ENCODE results near the gene GP5. TPM values are rescaled to one million over a fixed set of nuclear protein-coding genes. Genes with fewer than 3 reads are reported as not detected.

Gene GP5
- 0.03 TPM for polyA plus RNA-seq (2013, experiment 1 of 2)
- polyA plus RNA-seq (2013, experiment 2 of 2) = 0.03 TPM

- Histone ChIP-seq H3K23ac (ENCODE audit: low read length in 2 of 2) (no peak within 1 kb of the TSS), H3K4me2 (ENCODE audit: low read length, poor library complexity, severe bottlenecking) (no peak within 1 kb of the TSS), H3K9ac (ENCODE audit: low read length) (no peak within 1 kb of the TSS), H3K4me1 (ENCODE audit: control insufficient read depth, insufficient read depth, low read depth, low read length) (peaks cover 12% of the 10 kb centered on the region), H3K4me3 (ENCODE audit: insufficient read depth in 1 of 2, low read depth in 1 of 2, low read length in 2 of 2) (peak within 1 kb of the TSS in 1 of 2 experiments; percentile 45), H3K18ac (ENCODE audit: low read depth in 1 of 2, low read length in 2 of 2) (no peak within 1 kb of the TSS), H4K8ac (ENCODE audit: low read length) (no peak within 1 kb of the TSS), H3K27me3 (ENCODE audit: control insufficient read depth in 1 of 2, insufficient read depth in 1 of 2, low read length in 2 of 2) (peaks cover 19 to 48% of the 10 kb centered on the region in 2 experiments), H3K9me3 (ENCODE audit: control insufficient read depth, low read length) (no peaks in the 10 kb centered on the region), H3K14ac (ENCODE audit: low read length in 2 of 2) (no peak within 1 kb of the TSS), H3K4ac (ENCODE audit: low read depth in 1 of 2, low read length in 2 of 2) (no peak within 1 kb of the TSS), H2AK5ac (ENCODE audit: low read length, severe bottlenecking) (no peak within 1 kb of the TSS), H3K27ac (ENCODE audit: low read length, poor library complexity, severe bottlenecking) (no peak within 1 kb of the TSS), H3K36me3 (ENCODE audit: control insufficient read depth in 1 of 2, insufficient read depth in 2 of 2, low read depth in 1 of 2, low read length in 2 of 2) (peaks cover 6 to 30% of the 10 kb centered on the region in 2 experiments), H2BK12ac (ENCODE audit: low read length in 2 of 2) (no peak within 1 kb of the TSS), H2BK120ac (ENCODE audit: low read depth, low read length) (no peak within 1 kb of the TSS), H2AFZ (ENCODE audit: low read depth, low read length) (no peak within 1 kb of the TSS), H2BK15ac (ENCODE audit: low read depth, poor library complexity, severe bottlenecking) (no peak within 1 kb of the TSS), H4K91ac (ENCODE audit: low read length) (no peak within 1 kb of the TSS), H3K79me1 (replicated peaks; ENCODE audit: low read length, poor library complexity, severe bottlenecking) (no peaks in the 10 kb centered on the region), H2BK5ac (ENCODE audit: low read depth, low read length, poor library complexity, severe bottlenecking) (no peak within 1 kb of the TSS)
- 100% methylated on average over 1 of the region's 2 CpGs for WGBS
- no peak for DNase-seq
These were observed at the start of gene GP5 for GRCh38 chr3:194399166-194399565. Gene GP5 (minus strand): TSS chr3:194399266. CDS start chr3:194398282, 984 bp downstream.

- H3K36me3 ChIP-seq (ENCODE audit: control insufficient read depth in 1 of 2, insufficient read depth in 2 of 2, low read depth in 1 of 2, low read length in 2 of 2) = peaks cover 14 to 99% of the 10 kb centered on the region in 2 experiments
- no peak for DNase-seq
- H3K4me1 ChIP-seq (ENCODE audit: control insufficient read depth, insufficient read depth, low read depth, low read length) = no peaks in the 10 kb centered on the region
- no peak overlapping the region for H4K91ac ChIP-seq (ENCODE audit: low read length)
- no peak overlapping the region for H4K8ac ChIP-seq (ENCODE audit: low read length)
- H3K14ac ChIP-seq (ENCODE audit: low read length in 2 of 2) = no peak overlapping the region
- H3K18ac ChIP-seq (ENCODE audit: low read depth in 1 of 2, low read length in 2 of 2) = no peak overlapping the region
- no peaks in the 10 kb centered on the region for H3K27me3 ChIP-seq (ENCODE audit: control insufficient read depth in 1 of 2, insufficient read depth in 1 of 2, low read length in 2 of 2)
- no peak overlapping the region for H3K4ac ChIP-seq (ENCODE audit: low read depth in 1 of 2, low read length in 2 of 2)
- no peak overlapping the region for H3K27ac ChIP-seq (ENCODE audit: low read length, poor library complexity, severe bottlenecking)
- H2BK120ac ChIP-seq (ENCODE audit: low read depth, low read length) = no peak overlapping the region
- peaks cover 9% of the 10 kb centered on the region for H3K79me1 ChIP-seq (replicated peaks; ENCODE audit: low read length, poor library complexity, severe bottlenecking)
- H3K4me2 ChIP-seq (ENCODE audit: low read length, poor library complexity, severe bottlenecking) = no peak overlapping the region
- no peak overlapping the region for H2AK5ac ChIP-seq (ENCODE audit: low read length, severe bottlenecking)
- no peak overlapping the region for H3K4me3 ChIP-seq (ENCODE audit: insufficient read depth in 1 of 2, low read depth in 1 of 2, low read length in 2 of 2)
- no peaks in the 10 kb centered on the region for H3K9me3 ChIP-seq (ENCODE audit: control insufficient read depth, low read length)
- no peak overlapping the region for H2BK15ac ChIP-seq (ENCODE audit: low read depth, poor library complexity, severe bottlenecking)
- WGBS = no CpG with 5 or more reads among the region's 1 CpG
- no peak overlapping the region for H3K23ac ChIP-seq (ENCODE audit: low read length in 2 of 2)
- no peak overlapping the region for H2AFZ ChIP-seq (ENCODE audit: low read depth, low read length)
- H3K9ac ChIP-seq (ENCODE audit: low read length) = no peak overlapping the region
- H2BK5ac ChIP-seq (ENCODE audit: low read depth, low read length, poor library complexity, severe bottlenecking) = no peak overlapping the region
- H2BK12ac ChIP-seq (ENCODE audit: low read length in 2 of 2) = no peak overlapping the region
These were observed 48.6 kb upstream of the GP5 start for GRCh38 chr3:194447657-194448056.

- no peak for DNase-seq
- no peak overlapping the region for H2AK5ac ChIP-seq (ENCODE audit: low read length, severe bottlenecking)
- H3K23ac ChIP-seq (ENCODE audit: low read length in 2 of 2) = no peak overlapping the region
- no peak overlapping the region for H3K4me3 ChIP-seq (ENCODE audit: insufficient read depth in 1 of 2, low read depth in 1 of 2, low read length in 2 of 2)
- H3K27me3 ChIP-seq (ENCODE audit: control insufficient read depth in 1 of 2, insufficient read depth in 1 of 2, low read length in 2 of 2) = no peaks in the 10 kb centered on the region
- no peak overlapping the region for H4K8ac ChIP-seq (ENCODE audit: low read length)
- H2BK5ac ChIP-seq (ENCODE audit: low read depth, low read length, poor library complexity, severe bottlenecking) = no peak overlapping the region
- no peak overlapping the region for H3K14ac ChIP-seq (ENCODE audit: low read length in 2 of 2)
- no peak overlapping the region for H3K9ac ChIP-seq (ENCODE audit: low read length)
- no peak overlapping the region for H2AFZ ChIP-seq (ENCODE audit: low read depth, low read length)
- H3K4me1 ChIP-seq (ENCODE audit: control insufficient read depth, insufficient read depth, low read depth, low read length) = no peaks in the 10 kb centered on the region
- H3K27ac ChIP-seq (ENCODE audit: low read length, poor library complexity, severe bottlenecking) = no peak overlapping the region
- H3K4ac ChIP-seq (ENCODE audit: low read depth in 1 of 2, low read length in 2 of 2) = no peak overlapping the region
- WGBS = 96% methylated on average over 3 of the region's 6 CpGs
- peaks cover 14 to 99% of the 10 kb centered on the region in 2 experiments for H3K36me3 ChIP-seq (ENCODE audit: control insufficient read depth in 1 of 2, insufficient read depth in 2 of 2, low read depth in 1 of 2, low read length in 2 of 2)
- H3K4me2 ChIP-seq (ENCODE audit: low read length, poor library complexity, severe bottlenecking) = no peak overlapping the region
- no peak overlapping the region for H3K18ac ChIP-seq (ENCODE audit: low read depth in 1 of 2, low read length in 2 of 2)
- no peaks in the 10 kb centered on the region for H3K9me3 ChIP-seq (ENCODE audit: control insufficient read depth, low read length)
- H4K91ac ChIP-seq (ENCODE audit: low read length) = no peak overlapping the region
- H3K79me1 ChIP-seq (replicated peaks; ENCODE audit: low read length, poor library complexity, severe bottlenecking) = peaks cover 9% of the 10 kb centered on the region
- no peak overlapping the region for H2BK12ac ChIP-seq (ENCODE audit: low read length in 2 of 2)
- no peak overlapping the region for H2BK15ac ChIP-seq (ENCODE audit: low read depth, poor library complexity, severe bottlenecking)
- H2BK120ac ChIP-seq (ENCODE audit: low read depth, low read length) = no peak overlapping the region
These were observed 48.1 kb upstream of the GP5 start for GRCh38 chr3:194447161-194447560.

GRCh38 chr3:194446754-194447153 lies 47.7 kb upstream of the GP5 start:
- 84% methylated on average over 3 of the region's 4 CpGs for WGBS
- Histone ChIP-seq H3K23ac (ENCODE audit: low read length in 2 of 2) (no peak overlapping the region), H2BK12ac (ENCODE audit: low read length in 2 of 2) (no peak overlapping the region), H3K4me2 (ENCODE audit: low read length, poor library complexity, severe bottlenecking) (no peak overlapping the region), H2AFZ (ENCODE audit: low read depth, low read length) (no peak overlapping the region), H2BK15ac (ENCODE audit: low read depth, poor library complexity, severe bottlenecking) (no peak overlapping the region), H3K27ac (ENCODE audit: low read length, poor library complexity, severe bottlenecking) (no peak overlapping the region), H3K27me3 (ENCODE audit: control insufficient read depth in 1 of 2, insufficient read depth in 1 of 2, low read length in 2 of 2) (no peaks in the 10 kb centered on the region), H4K91ac (ENCODE audit: low read length) (no peak overlapping the region), H2BK5ac (ENCODE audit: low read depth, low read length, poor library complexity, severe bottlenecking) (no peak overlapping the region), H2BK120ac (ENCODE audit: low read depth, low read length) (no peak overlapping the region), H3K36me3 (ENCODE audit: control insufficient read depth in 1 of 2, insufficient read depth in 2 of 2, low read depth in 1 of 2, low read length in 2 of 2) (peaks cover 14 to 99% of the 10 kb centered on the region in 2 experiments), H3K18ac (ENCODE audit: low read depth in 1 of 2, low read length in 2 of 2) (no peak overlapping the region), H3K14ac (ENCODE audit: low read length in 2 of 2) (no peak overlapping the region), H3K79me1 (replicated peaks; ENCODE audit: low read length, poor library complexity, severe bottlenecking) (peaks cover 9% of the 10 kb centered on the region), H3K4me1 (ENCODE audit: control insufficient read depth, insufficient read depth, low read depth, low read length) (no peaks in the 10 kb centered on the region), H3K9me3 (ENCODE audit: control insufficient read depth, low read length) (no peaks in the 10 kb centered on the region), H3K4me3 (ENCODE audit: insufficient read depth in 1 of 2, low read depth in 1 of 2, low read length in 2 of 2) (no peak overlapping the region), H3K9ac (ENCODE audit: low read length) (no peak overlapping the region), H4K8ac (ENCODE audit: low read length) (no peak overlapping the region), H2AK5ac (ENCODE audit: low read length, severe bottlenecking) (no peak overlapping the region), H3K4ac (ENCODE audit: low read depth in 1 of 2, low read length in 2 of 2) (no peak overlapping the region)
- DNase-seq = no peak

All from mesenchymal stem cell (in vitro differentiated cells and primary cell).